HPDE6-E6E7 (cell line): Measurements from ENCODE around the gene PPP1R14C.

Source experiments
- DNase-seq: peaks from one replicate; pipeline ENCODE4 v3.0.0; 2011; ENCODE audit warnings: missing footprints; ENCODE audit errors: extremely low spot score

Gene PPP1R14C

DNA sequence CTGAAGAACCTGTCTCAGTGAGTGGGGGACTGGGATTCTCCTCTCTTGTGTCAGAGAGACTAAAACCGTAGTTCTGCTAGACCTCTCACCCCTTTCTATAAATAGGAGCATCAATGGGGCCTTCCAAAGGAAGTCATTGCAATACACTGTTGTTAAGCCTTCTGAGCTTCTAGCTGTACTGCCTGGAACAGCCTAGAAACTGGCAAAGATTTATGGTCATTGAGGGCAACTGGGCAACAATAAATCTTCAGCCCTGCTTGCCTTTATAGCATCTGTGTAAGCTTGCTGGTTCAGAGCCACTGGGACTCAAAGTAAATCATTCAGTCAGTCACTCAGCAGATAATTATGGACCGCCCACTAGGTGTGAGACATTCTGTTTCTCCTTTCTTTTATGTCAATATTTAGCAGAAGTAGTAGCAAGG is 53.2 kb downstream of the PPP1R14C start:
- DNase-seq = no peak

DNA sequence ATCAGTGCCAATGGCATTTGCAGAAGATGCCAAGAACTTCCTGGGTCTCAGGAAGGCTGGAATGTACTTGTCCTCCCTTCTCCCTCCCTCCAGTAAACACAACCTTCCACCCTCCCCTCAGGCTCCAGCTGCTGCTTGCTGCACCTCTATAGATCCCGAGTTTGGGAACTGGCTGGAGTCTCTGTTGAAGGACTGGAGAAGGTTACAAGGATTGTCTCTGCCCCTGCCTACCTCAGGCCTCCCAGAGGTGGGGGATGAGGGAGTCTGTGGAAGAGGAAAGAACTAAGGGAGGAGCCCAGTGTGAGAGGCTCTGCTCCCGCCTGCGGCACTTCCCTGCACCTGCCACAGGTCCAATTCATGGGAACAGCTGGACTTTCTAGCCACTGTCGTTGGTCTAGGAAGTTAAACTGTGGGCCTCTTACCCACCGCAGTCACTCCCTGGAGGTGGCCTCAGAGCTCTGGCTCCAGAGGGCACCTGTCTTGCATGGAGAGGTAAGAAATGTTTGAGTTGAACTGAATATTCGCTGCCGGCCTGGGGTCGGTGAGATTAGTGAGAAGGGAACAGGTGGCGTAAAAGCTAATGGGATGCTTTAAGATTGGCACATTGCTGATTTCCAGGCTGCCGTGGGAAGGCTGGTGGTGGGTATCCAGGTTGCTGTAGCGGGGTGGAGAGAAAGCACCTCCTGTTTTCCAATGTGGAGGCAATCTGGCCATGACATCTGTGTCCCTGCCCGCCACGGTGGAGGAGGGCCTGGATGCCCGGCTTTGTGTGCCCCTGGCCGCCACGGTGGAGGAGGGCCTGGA is 54.3 kb downstream of the PPP1R14C start:
- no peak for DNase-seq

DNA sequence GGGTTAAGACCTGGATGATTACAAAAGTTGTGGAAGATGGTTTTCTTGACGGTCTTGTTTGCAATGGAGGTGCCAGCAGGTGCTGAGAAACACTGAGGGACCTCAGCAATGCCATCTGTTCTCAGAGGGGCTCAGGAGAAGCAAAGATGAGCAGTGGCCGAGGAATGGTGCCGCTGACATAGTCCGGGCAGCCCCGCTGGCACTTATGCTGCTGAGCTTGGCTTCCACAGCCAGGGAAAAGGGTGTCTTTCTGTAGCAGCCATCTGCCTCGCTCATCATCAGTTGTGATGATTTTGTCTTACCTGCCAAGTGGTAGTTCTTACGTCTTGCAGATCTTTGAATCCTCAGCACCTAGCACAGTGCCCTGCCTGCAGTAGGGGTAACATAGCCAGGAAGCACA is 55.7 kb downstream of the PPP1R14C start:
- no peak for DNase-seq

DNA sequence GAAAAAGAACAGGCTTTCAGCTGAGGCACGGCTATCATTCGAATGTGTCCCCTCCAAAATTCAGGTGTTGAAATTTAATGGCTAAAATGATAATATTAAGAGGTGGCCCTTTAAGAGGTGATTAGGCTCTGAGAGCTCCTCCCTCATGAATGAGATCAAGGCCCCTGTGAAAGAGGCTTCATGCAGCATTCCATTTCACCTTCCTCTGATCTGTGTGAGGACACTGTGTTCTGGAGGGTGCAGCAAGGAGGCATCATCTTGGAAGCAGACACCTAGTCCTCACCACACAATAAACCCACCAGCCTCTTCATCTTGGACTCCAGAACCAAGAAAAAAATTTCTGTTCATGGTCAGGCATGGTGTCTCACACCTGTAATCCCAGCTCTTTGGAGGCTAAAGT is 56.4 kb downstream of the PPP1R14C start:
- DNase-seq = no peak

DNA sequence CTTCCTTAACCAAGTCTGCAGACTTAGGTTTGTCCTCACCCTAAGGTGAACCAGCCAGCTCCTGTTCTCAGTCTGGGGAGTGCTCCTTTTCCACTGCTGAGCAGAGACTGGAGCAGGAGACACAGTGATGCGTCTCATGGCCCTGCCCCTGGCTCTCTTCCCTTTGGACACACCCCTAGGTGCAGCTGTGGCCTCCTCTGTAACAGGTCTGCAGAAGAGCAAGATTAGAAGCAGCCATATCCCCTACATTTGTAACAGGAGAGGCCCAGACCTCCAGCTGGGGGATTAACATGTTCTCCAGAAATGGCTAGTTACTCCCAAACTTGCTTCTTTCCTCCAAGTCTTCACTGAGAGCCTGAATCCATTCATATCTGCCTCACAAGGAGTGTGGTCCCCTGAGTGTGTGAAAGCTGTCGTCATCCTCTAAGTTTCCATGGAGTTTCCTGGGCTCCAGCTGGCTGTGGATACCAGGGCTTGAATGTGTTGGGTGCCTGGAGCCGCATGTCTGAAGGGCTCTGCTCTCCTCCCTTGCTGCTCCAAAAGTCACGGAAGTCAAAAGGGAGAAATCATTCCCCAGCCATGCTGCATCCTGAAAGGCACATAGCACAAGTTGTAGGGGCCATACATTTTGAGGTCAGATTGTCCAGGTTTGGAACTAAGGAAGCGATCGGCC is 57.7 kb downstream of the PPP1R14C start:
- DNase-seq = no peak

DNA sequence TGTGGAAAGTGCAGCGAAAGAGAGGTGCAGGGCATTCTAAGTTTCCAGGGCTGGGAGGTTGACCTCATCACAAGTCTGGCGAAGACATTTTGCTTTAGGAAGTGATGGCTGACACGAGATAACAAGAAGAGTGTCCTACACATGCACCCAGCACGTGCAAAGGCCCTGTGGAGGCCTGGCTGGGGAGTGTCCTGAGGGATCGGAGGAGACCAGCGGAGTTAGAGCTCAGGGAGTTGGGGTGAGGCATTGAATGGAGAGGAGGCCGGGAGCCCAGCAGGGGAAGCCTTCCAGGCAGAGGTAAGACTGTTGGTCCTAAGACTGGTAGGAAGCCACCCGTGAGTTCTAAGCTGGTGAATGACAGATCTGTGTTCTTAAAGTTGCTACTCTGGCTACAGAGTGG is 58.4 kb downstream of the PPP1R14C start:
- no peak for DNase-seq

DNA sequence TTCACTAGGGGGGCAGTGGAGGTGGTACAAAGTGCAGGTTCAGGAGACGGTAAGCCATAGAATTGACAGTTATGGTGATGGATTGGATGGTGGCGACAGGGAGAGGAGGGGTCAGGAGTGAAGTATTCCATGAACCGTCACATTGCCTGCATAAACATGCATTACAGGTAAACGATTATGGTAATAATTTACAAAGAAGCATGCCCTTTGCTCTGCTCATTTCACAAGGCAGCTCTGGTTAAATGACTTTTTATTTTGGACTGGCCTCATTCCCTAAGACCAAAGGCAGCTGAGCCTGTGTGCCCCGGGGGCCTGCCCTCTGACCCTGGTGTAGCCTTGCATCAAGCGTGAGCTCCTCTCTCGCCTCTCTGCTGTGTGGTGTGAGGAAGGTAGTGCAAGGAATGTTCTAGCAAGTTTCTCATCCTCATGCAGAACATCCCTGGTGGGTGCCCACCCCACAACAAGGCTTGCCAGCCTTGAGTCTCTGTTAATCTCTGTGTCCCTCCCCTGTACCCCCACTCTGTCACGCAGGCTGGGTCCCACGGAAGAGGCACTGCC is 59.0 kb downstream of the PPP1R14C start:
- no peak for DNase-seq

DNA sequence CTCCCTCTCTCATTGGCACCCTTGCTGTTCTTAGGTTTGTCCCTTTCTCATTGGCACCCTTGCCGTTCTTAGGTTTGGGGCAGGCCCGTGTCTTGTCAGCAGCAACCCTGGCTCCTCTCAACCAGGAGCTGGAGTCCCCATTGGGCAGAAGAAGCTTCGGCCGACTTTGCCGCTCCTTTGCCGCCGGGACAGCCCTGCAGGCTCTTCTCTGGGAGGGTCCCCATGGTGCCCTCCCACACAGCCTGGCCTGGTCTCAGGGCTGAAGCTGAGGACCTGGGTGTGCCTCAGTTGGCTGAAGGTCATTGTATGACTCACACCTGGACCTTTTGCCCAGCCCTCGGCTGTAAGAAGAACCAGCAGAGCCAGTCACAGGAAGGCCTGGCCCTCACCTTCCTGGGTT is 59.6 kb downstream of the PPP1R14C start:
- DNase-seq = peak; percentile 48

DNA sequence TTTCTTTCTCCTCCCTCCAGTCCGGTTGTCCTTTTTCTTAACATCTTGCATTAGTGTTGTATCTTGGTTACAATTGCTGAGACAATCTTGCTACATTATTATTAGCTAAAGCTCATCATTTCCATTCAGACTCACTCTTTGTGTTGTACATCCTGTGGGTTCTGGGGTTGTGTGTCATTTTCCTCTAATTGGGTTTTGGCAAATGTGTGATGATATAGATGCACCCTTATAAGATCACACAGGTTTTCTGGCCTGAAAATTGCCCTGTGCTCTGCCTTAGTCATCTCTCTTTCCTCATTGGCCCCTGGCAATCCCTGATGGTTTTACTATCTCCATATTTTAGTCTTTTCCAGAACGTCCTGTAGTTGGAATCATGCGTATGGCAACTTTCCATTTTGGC is 60.1 kb downstream of the PPP1R14C start:
- DNase-seq = no peak

DNA sequence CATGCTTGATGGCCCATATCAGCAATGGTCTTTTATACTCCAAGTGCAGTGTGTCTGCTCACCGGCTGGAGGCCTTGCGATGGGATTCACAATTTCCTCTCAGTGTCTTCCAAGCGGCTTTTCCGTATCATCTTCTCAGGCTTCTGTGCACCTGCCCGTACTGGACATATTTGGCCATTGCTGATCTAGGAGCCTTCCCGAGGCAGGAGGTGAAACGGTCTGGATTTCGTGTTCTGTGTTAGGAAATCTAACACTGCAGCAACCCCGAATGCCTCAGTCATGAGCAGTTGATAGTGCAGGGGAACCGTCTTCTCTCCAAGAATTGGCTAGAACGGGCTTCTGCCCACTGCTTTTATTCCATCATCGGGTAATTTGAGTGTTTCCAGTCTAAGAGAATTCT is 60.5 kb downstream of the PPP1R14C start:
- DNase-seq = no peak

DNA sequence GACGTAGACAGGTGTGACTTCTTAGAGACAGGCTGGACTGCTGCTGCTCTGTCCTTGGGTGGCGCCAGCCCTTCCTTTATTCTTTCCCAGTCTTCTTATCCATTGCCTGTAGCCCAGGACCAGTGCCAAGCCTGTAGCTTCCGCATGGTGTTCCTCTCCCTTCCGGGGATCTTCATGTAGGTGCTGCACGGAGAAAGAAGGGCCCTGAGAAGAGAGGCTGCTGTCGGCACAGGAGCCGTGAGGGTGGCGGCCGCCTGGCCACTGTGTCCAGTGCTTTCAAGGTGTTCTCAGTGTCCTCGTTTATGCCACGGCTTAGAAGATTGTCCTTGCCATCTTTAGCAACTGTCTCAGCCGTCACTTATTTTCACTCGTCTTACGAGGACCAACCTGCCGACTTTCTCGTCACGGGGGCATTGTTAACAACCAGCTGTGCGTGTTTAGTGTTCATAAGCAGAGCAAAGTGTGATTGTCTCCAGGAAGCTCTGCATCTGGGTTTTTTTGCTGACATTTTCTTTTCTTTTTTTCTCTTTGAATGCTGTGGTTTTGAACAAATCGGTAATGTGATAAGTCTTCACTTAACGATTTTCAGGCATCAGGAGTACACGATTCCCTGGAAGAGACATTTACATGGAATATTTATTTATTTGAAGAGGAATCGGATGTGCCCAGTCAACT is 61.2 kb downstream of the PPP1R14C start:
- no peak for DNase-seq

DNA sequence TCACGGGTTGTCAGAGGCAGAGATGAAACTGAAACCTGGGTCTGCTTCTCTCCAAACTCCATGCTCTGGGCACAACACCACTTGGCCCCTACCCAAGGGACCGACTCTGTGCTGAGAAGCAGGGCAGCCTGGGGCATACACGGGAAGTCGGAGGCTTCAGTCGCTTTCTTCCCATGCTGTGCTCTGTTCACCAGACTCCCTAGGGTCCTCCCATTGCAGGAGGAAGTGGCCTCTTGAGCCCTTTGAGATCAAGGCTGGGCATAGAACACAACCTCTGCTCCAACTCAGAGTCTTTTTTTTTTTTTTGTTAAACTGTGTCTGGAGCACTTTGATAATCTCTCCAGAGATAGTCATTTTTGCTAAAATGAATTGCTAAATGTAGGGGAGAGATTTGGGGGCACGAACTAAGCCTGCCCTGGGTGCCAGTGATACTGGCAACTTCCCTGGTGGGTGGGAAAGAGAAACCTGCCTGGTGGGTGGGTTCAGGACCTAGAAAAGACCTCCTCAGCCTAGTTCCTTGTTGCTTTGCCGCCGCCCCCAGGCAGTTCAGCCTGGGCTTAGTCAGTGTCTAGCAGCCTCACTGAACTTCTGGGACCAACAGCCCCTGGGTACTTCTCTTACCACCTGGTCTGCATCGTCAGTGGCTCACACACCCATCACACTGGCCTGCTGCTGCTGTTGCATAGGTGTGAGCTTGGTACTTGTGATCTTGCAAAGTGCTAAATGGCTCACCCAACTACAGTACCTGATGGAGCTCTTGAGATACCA is 62.0 kb downstream of the PPP1R14C start:
- no peak for DNase-seq

DNA sequence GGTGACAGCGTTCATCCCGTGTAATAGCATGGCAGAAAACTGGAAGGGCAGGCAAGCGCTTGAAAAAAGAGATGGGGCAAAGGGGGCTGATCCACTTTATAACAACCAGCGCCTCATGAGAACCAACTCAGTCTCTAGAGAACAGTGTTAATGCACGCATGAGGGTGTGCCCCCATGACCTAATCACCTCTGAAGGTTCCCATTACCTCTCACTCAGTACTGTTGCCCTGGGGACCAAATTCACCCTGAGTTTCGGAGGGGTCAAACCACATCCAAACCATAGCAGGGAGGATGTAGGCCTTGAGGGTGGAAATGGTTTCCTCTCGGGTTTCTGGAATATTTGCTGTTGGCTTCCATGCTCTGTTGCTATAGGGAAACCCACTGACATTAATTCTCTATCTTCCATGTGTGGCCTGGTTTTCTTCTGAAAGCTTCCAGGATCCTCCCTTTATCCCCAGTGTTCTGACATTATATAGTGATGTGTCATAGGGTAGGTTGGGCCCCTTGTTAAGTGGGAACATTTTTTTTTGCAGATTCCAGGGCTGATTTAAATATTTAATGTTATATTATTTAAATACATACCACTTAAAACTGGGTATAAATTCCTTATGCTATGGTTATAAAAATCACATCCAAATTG is 65.2 kb downstream of the PPP1R14C start:
- no peak for DNase-seq

DNA sequence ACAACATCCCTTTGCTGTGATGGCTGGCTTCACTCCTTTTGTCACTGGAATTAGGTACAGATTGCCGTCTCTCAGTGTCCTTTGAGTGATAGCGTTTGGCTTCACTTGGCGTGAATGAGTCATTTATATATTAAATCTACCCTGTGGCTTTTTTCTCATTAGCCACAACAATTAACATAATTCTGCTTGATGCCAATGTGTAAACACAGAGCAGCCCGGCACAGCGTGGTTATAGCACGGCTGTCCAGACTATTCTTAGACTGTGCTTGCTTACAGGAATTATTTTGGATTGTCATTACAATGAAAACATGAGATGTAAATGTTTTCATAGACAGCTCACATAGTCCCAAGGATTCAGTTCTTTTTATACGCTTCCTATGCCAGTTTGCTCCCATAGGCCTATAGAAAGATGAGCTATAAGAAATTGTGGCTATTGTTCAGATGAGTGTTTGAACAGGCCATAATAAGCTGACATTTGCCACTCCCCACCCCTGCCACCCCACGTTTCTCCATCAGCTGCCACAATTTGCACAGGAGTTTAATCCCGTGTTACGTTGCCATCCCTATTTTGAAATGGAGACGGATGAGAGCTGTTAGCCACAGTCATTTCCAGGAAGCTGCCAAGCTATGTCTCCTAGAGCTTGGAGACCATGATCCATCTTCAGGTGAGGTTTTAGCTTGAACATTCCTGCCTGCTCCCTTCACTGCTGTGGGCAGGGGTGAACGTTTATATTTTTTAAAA is 65.9 kb downstream of the PPP1R14C start:
- DNase-seq = no peak

DNA sequence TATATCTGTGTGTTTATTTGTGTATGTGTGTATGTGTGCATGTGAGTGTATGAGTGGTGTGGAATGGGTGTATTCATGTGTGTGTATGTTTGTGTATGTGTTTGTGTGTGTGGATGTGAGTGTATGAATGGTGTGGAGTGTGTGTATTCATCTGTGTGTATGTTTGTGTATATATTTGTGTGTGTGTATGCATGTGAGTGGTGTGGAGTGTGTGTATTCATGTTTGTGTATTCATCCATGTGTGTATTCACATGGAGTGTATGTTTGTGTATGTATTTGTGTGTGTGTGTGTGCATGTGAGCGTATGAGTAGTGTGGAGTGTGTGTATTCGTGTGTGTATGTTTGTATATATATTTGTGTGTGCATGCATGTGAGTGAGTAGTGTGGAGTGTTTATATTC is 66.6 kb downstream of the PPP1R14C start:
- no peak for DNase-seq

DNA sequence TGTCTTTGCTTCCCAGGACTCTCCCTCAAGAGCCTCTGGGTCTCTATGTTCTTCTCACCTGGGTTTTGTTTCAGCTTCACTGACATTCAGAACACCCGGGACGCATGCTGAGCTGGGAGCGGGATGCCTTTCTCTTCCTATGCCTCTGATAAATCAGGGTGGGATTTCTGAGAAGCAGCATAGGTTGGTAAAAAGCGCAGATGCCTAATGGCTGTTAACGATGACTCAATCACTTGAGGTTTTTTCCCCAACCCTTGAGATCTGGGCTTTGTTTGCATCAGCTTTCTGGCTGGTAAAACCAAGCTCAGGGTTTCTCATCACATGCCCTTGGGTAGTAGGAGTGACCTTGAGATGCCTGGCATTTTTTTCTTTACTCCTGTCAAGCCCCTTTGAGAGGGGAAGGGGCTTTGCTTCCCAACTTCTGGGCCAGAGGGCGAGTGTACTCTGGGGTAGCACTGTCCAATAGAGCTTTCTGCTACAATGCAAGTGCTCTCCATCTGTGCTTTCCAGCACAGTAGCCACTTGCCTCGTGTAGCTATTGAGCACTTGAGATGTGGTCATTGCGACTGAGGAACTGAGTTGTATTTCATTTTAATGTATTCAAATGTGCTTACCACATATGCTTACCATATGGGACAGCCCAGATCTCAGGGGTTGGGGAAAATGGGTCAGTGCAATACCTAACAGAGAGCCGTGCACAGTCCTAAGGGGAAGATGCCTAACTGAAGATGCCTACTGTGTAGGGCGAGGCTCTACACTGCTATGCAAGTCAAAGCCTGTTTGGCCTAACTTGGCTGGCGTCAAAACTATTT is 69.1 kb downstream of the PPP1R14C start:
- DNase-seq = no peak

DNA sequence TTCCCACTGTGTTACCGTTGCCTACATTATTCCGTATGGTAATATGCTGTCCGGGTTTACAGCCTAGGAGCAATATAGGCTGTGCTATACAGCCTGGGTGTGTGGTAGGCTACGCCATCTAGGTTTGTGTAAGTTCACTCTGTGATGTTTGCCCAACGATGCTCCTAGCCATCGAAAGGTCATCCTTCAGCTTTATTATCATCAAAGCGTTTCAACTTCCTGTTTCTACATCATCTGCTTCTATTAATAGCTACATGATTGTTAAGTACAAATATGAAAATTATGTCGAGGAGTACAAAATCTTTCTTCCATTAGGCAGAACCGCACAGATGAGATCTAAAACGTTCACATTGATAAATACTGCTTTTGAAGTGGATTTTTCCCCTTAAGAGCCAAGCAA is 69.9 kb downstream of the PPP1R14C start:
- no peak for DNase-seq

DNA sequence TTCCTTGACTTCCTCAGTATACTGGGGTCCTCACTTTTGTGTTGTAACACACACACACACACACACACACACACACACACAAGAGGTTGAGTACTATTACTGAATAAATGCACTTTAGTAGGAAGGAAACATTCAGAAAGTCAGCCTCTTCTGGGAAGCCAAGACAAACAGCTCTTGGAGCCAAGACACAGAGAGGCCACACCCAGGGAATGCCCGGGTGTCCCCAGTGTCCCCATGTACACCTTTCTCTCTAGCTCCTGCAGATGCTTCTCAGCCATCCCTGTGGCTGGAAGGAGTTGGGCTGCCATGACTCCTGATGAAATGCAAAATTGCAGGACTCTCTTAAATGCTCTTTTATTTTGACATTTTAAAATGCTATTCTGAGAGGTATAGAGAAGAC is 70.5 kb downstream of the PPP1R14C start:
- no peak for DNase-seq

DNA sequence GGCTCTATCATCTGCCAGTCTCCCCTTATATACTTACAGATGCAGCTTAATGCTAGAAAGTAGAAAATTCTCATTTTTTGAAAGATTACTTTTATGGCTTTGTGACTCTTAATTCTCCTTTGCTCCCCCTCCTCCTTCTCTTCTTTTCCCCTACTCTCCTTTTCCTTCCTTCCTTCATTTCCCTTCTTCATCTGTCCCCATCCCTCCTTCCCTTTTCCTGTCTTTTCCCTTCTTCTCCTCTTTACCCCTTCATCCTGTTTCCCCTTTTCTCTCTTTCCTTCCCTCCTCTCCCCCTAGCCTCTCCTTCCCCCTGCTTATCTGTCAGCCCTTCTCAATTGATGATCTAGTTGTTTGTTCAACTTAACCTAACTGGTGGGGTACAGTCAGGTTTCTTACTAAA is 71.5 kb downstream of the PPP1R14C start:
- DNase-seq = no peak
